HG02588 (cell line): ENCODE results near the gene B4GALT3.
"Not testable (repeated sequence)": the region's sequence is repeated elsewhere in the genome, so short reads cannot be mapped to it uniquely, and the experiment has no call there.

ENCODE experiments used
- ATAC-seq: cut with Tn5 transposase; IDR thresholded peaks from one replicate; pipeline ENCODE4 v1.9.1; 2021; ENCODE audit warnings: mild to moderate bottlenecking, moderate library complexity; ENCODE audit not compliant: unreplicated experiment

Gene B4GALT3

DNA sequence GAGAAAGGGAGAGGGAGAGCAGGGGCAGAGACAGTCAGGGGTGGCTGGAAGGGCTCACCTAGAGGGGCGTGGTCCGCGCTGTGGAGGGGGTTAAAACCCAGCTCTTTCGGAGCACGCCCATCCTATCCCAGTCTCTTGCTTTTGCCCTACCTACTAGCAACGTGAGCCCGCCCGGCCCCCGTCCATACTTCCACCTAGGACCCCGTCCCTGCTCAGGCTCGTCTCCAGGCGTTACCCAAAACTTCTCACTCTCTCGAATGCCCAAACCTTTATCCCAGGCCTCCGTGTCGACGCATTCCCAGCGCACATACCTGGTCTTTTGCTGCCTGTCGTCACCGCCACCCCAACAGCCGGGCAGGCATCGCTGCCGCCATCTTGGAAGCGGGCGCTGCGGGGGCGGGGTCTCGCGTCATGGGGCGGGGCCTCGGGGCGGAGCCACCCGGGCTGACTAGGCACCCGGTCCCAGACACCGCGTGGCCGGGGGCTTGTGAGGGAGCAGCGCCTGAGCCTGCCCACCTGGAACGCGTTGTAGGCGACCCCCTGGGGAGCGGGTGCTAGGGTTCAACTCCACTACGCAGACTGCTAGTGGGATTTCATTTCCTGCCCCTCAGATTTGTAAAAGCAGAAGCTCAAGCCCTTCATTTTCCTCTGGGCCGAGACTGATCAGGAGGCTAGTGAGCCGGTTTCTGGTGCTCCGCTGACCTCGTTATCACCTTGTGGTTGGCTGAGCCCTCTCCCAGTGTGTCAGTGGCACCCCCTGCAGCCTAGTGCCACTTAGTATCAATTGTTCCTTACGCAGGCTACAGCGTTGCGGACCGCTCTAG, at the start of gene B4GALT3:
B4GALT3 (minus strand) TSS at position 396 of the 824 bp plus-strand sequence. CDS start 1,447 bp downstream, outside the sequence.
- peak; percentile 87 for ATAC-seq

DNA sequence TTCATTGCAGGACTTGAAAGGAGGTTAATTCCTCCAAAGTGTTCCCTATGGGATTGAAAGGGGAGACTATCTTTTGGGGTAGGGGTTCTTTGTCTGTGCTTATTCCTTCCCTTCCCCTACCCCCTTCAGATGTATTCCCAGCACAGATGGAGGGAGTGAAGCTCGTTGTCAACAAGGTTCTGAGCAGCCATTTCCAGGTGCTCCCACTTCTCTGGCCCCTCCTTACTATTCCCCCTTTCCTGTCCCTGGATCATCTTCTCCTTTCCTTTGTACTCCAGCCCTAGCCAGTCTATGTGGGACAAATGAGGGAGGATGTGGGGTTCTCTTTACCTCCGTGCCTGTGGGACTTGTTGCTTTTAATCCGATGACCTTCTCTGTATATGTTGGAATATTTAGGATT, 49.5 kb upstream of the B4GALT3 start:
- ATAC-seq: no peak

GRCh38 chr1:161226320-161226711, 49.0 kb upstream of the B4GALT3 start:
- no peak for ATAC-seq

- peak; percentile 94 for ATAC-seq
Observed at GRCh38 chr1:161225534-161226319, 48.4 kb upstream of the B4GALT3 start, which contains the start of gene TOMM40L. Gene TOMM40L, plus strand, starts transcription at chr1:161226060. Its CDS starts 430 bp downstream, at chr1:161226490.

GRCh38 chr1:161225178-161225533, 47.8 kb upstream of the B4GALT3 start:
- no peak for ATAC-seq

DNA sequence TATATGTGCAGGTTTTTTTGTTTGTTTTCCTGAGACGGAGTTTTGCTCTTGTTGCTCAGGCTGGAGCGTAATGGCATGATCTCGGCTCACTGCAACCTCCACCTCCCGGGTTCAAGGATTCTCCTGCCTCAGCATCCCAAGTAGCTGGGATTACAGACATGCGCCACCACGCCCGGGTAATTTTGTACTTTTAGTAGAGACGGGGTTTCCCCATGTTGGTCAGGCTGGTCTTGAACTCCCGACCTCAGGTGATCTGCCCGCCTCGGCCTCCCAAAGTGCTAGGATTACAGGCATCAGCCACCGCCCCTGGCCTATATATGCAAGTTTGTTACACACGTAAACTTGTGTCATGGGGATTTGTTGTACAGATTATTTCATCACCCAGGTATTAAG, 47.4 kb upstream of the B4GALT3 start:
- not testable (repeated sequence) for ATAC-seq

DNA sequence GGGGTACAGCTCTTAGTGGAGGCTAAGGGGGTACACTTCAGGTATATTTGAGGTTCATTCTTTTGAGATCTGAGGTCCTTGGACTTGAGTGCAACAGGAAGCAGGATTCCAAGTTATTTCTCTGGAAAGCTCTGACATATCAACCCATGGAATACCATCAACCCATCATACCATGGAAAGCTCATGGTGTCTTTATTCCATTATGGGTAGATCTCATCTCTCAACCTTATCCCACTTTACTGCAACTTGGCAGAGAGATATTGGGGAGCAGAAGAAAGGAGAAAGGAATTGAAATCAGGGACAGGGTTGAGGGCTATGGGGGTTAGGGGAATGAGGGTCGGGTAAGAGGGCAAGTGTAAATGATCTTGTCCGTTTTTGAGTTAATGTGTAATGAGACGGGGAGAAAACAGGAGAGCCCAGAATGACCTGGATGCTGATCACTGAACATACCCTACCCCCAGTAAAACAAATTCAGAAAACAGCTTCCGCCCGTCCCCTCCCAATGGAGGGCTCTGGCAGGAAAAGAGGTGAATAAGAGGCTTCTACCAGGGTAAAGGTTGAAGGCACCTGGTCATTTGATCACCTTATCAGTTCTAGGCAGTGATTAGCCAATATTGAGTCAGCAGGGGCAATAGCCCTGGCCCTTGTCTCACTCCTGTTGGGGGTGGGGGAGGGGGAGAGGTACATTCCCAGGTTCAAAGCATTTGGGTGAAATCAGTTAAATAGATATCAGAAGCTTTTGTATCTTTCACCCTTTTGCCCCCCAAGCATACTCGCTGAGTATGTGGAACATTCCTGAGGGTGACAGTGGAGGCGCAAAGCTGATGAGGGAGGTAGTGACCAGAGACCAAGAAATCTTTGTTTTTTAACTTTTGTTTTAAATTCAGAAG, 46.7 kb upstream of the B4GALT3 start:
- ATAC-seq: no peak

- no peak for ATAC-seq
Observed at GRCh38 chr1:161222175-161223019, 45.1 kb upstream of the B4GALT3 start.

DNA sequence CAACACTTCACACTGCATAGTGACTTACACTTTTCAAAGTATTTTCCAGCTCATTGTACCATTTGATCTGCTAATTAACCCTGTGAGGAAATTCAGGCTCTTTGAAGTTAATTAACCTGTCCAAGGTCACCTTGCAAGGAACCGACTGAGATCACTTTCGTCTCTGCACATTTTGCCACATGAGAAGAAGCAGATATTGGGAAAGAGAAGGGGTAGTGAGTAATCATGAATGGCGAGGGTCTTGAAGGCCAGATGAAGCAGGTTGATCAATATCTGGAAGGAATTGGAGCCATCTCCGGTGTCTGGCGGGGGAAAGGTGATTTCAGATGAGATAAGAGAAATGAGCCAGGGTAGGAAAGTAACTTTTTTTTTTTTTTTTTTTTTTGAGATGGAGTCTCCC, 42.7 kb upstream of the B4GALT3 start:
- ATAC-seq: no peak

DNA sequence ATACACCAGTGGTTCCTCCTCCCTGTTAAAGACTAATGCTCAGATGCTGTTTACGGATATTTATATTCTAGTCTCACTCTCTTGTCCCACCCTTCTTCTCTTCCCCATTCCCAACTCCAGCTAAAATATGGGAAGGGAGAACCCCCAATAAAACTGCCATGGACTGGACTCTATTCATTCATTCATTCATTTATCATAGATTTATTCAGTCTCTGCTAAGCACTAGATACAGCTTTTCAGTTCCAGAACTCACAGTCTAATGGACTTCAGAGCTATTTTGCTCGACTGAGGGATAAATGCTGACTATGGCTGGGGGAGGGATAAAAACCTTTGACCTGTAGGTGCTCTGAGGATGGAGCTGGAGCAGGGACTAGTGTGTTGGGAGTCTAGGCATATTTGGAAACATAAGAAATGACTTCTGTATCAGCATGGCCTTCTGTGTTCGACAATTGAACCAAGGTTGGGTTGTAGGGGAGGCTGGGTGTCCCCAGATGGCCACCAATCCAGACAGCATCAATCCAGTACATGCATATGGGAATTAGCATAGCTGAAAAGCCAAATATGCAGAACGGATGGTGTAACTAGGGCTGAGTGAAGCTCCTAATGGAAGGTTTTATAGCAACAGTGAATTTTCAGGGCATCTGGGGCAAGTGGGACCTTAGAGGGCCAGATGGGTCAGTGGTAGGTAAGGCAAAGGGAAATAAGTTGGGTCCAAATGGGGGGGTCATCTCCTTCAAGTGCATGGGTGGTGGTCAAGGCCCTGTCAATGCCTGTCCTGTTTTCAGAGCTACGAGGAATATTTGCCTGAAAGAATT, 42.0 kb upstream of the B4GALT3 start:
- ATAC-seq: no peak

GRCh38 chr1:161218301-161219077, 41.2 kb upstream of the B4GALT3 start:
- ATAC-seq: no peak

DNA sequence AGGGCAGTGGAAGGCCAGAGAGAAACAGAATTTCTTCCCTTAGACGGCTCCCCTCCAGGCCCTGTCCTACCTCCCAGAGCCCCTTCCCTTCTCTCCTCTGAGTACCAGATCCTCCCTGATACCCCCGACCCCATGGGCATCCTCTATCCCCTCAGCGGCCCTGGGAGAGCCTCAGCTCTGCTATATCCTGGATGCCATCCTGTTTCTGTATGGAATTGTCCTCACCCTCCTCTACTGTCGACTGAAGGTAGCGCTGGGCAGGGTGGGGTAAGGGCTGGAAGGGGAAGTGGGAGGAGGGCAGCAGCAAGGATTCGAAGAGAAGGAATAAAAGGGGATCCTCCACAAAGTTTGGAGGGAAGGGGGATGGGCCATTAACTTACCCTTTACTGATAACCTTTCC, 40.5 kb upstream of the B4GALT3 start:
- no peak for ATAC-seq

- peak; percentile 67 for ATAC-seq
Observed at GRCh38 chr1:161216945-161217712, 39.8 kb upstream of the B4GALT3 start.

DNA sequence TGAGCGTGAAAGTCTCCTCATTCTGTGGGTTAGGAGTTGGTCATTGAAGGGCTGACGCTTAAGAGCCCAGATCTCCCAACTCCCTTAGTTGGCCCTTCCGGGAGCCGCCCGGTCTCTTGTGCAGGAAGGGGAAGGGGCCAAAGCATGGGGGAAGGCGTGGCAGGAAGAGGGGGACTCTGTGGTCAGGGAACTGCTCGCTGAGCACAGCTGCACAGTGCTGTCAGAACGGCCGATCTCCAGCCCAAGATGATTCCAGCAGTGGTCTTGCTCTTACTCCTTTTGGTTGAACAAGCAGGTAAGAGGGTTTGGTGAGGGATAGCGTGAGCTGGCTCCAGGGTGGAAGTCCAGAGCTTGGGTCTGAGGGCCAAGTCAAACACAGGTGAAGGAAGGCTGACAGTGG, 37.8 kb upstream of the B4GALT3 start, which contains the start of gene FCER1G:
FCER1G (plus strand) TSS at position 220 of the 400 bp plus-strand sequence; CDS start at position 247, 27 bp downstream.
- no peak for ATAC-seq

GRCh38 chr1:161214369-161214768, 37.1 kb upstream of the B4GALT3 start:
- ATAC-seq: no peak

- ATAC-seq: no peak
Observed at GRCh38 chr1:161209790-161210409, 32.6 kb upstream of the B4GALT3 start.

DNA sequence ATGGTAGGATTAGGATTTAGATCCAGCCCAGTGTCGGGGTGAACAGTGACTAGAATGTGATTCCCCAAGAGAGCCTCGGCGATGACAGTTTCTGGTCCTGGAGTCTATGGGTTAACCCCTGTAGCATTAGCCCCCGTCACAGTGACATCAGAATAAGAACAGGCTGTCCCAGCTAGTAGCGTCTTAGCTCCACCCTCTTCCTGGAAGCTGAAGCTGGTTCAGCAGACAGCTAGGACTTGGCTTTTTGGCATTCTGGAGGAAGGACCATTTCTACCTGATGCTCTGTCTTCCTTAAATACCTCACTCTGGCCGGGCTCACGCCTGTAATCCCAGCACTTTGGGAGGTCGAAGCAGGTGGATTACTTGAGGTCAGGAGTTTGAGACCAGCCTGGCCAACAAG, 29.9 kb upstream of the B4GALT3 start:
- no peak for ATAC-seq
